Neutrophil (primary cell): Measurements from ENCODE around the gene EMC8.

Source experiments
- H3K27ac ChIP-seq: fragments of 200-600 bp; sonication (generic); 2 replicates; pipeline ENCODE4 v1.5.1; 2016; ENCODE audit warnings: mild to moderate bottlenecking, moderate library complexity
- H3K27me3 ChIP-seq: fragments of 200-600 bp; sonication (generic); 2 replicates; pipeline ENCODE4 v1.6.0; 2016; ENCODE audit warnings: mild to moderate bottlenecking
- H3K36me3 ChIP-seq: fragments of 200-600 bp; sonication (generic); 2 replicates; pipeline ENCODE4 v1.5.1; 2017
- H3K4me1 ChIP-seq, 2 experiments: fragments of 200-600 bp in 1 of 2; sonication (generic) in 1 of 2; 1 replicate in 1 of 2; 2 replicates in 1 of 2; pipeline versions ENCODE4 v1.5.1 to v1.6.1; 2013 to 2016; ENCODE audit warnings: low read depth in 1 of 2, low read length in 1 of 2, mild to moderate bottlenecking in 1 of 2, moderate library complexity in 1 of 2; ENCODE audit not compliant: control insufficient read depth in 1 of 2, insufficient read depth in 1 of 2
- H3K4me3 ChIP-seq, 2 experiments: fragments of 200-600 bp in 1 of 2; sonication (generic) in 1 of 2; 1 replicate in 1 of 2; 2 replicates in 1 of 2; pipeline ENCODE4 v1.5.1; 2013 to 2016; ENCODE audit warnings: low read depth in 1 of 2, low read length in 1 of 2, mild to moderate bottlenecking in 1 of 2, moderate library complexity in 1 of 2
- H3K9me3 ChIP-seq: fragments of 200-600 bp; sonication (generic); 2 replicates; pipeline ENCODE4 v1.5.1; 2016
- CTCF ChIP-seq: fragments of 200-600 bp; sonication (generic); IDR thresholded peaks from 2 replicates; pipeline ENCODE4 v1.5.1; 2016; ENCODE audit warnings: antibody characterized with exemption

Gene EMC8

GRCh38 chr16:85799497-85800320, at the start of gene EMC8, which contains the start of gene COX4I1:
TSS of gene EMC8 (minus strand) at chr16:85799544. CDS start at chr16:85799295, 249 bp downstream.
TSS of gene COX4I1 (plus strand) at chr16:85799695. CDS start at chr16:85801206, 1,511 bp downstream.
- peaks cover 61% of the 10 kb centered on the region for H3K36me3 ChIP-seq
- TF ChIP-seq CTCF, result peak; percentile 33
- H3K9me3 ChIP-seq, result no peaks in the 10 kb centered on the region
- H3K4me3 ChIP-seq, result peak within 1 kb of the TSS; percentile 82 to 84
- no peaks in the 10 kb centered on the region for H3K27me3 ChIP-seq
- peaks cover 23 to 25% of the 10 kb centered on the region in 2 experiments for H3K4me1 ChIP-seq
- peak within 1 kb of the TSS; percentile 85 for H3K27ac ChIP-seq

- no peak for TF ChIP-seq CTCF
- H3K4me1 ChIP-seq, result peaks cover 8 to 9% of the 10 kb centered on the region in 2 experiments
- no peak overlapping the region for H3K27ac ChIP-seq
- H3K27me3 ChIP-seq, result peaks cover 52% of the 10 kb centered on the region
- H3K9me3 ChIP-seq, result no peaks in the 10 kb centered on the region
- no peak overlapping the region for H3K4me3 ChIP-seq
- H3K36me3 ChIP-seq, result no peaks in the 10 kb centered on the region
These were observed 49.6 kb upstream of the EMC8 start for GRCh38 chr16:85848986-85849385.

- H3K4me1 ChIP-seq, result no peaks in the 10 kb centered on the region
- TF ChIP-seq CTCF, result no peak
- no peak overlapping the region for H3K27ac ChIP-seq
- H3K27me3 ChIP-seq, result peaks cover 58% of the 10 kb centered on the region
- no peak overlapping the region for H3K4me3 ChIP-seq
- H3K9me3 ChIP-seq, result no peaks in the 10 kb centered on the region
- H3K36me3 ChIP-seq, result no peaks in the 10 kb centered on the region
These were observed 48.6 kb upstream of the EMC8 start for GRCh38 chr16:85847681-85848601.

- H3K4me3 ChIP-seq, result no peak overlapping the region
- TF ChIP-seq CTCF, result no peak
- H3K27ac ChIP-seq, result no peak overlapping the region
- no peaks in the 10 kb centered on the region for H3K4me1 ChIP-seq
- no peaks in the 10 kb centered on the region for H3K36me3 ChIP-seq
- H3K27me3 ChIP-seq, result peaks cover 63% of the 10 kb centered on the region
- no peaks in the 10 kb centered on the region for H3K9me3 ChIP-seq
These were observed 47.7 kb upstream of the EMC8 start for GRCh38 chr16:85847036-85847435.

GRCh38 chr16:85846461-85846860, 47.1 kb upstream of the EMC8 start:
- peaks cover 63% of the 10 kb centered on the region for H3K27me3 ChIP-seq
- no peak overlapping the region for H3K27ac ChIP-seq
- H3K4me1 ChIP-seq, result no peaks in the 10 kb centered on the region
- no peaks in the 10 kb centered on the region for H3K9me3 ChIP-seq
- H3K4me3 ChIP-seq, result no peak overlapping the region
- TF ChIP-seq CTCF, result no peak
- H3K36me3 ChIP-seq, result no peaks in the 10 kb centered on the region
